GM08714 (cell line): Measurements from ENCODE around the gene HGFAC.

Source experiments
- H3K4me3 ChIP-seq: fragments of 200-500 bp; sonication (Bioruptor generic); 2 replicates; pipeline ENCODE4 v1.5.1; 2014; ENCODE audit warnings: mild to moderate bottlenecking, low read length, inconsistent platforms
- ZNF274 ChIP-seq: IDR thresholded peaks from 2 replicates; pipeline ENCODE4 v1.6.1; 2012; ENCODE audit warnings: mild to moderate bottlenecking, low read depth, low read length

Gene HGFAC

GRCh38 chr4:3427706-3428446 lies 13.9 kb upstream of the HGFAC start:
- no peak for TF ChIP-seq ZNF274
- H3K4me3 ChIP-seq = no peak overlapping the region

- H3K4me3 ChIP-seq = no peak overlapping the region
- no peak for TF ChIP-seq ZNF274
These were observed 12.1 kb upstream of the HGFAC start for GRCh38 chr4:3429651-3430050.

- TF ChIP-seq ZNF274 = no peak
- no peak overlapping the region for H3K4me3 ChIP-seq
These were observed 11.2 kb upstream of the HGFAC start for GRCh38 chr4:3430524-3430923.

GRCh38 chr4:3431446-3431993 lies 10.2 kb upstream of the HGFAC start:
- H3K4me3 ChIP-seq = no peak overlapping the region
- TF ChIP-seq ZNF274 = no peak

GRCh38 chr4:3432381-3432790 lies 9.4 kb upstream of the HGFAC start:
- no peak overlapping the region for H3K4me3 ChIP-seq
- TF ChIP-seq ZNF274 = no peak

- no peak overlapping the region for H3K4me3 ChIP-seq
- TF ChIP-seq ZNF274 = no peak
These were observed 8.5 kb upstream of the HGFAC start for GRCh38 chr4:3433138-3433869.

- no peak for TF ChIP-seq ZNF274
- H3K4me3 ChIP-seq = no peak overlapping the region
These were observed 6.7 kb upstream of the HGFAC start for GRCh38 chr4:3434881-3435685.

DNA sequence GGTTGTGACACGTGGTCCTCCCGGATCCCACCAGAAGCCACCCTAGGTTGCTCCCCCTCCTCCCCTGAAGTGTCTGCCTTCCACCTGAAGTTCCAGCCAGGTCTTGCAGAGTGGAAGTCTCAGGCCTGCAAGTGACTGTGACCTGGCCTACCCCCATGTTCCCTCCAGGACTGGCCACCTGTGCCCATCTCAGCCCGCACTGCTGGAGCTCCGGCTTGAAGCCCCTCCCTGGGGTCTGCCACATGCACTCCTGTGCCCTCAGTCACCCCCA lies 6.1 kb upstream of the HGFAC start:
- no peak overlapping the region for H3K4me3 ChIP-seq
- TF ChIP-seq ZNF274 = no peak

DNA sequence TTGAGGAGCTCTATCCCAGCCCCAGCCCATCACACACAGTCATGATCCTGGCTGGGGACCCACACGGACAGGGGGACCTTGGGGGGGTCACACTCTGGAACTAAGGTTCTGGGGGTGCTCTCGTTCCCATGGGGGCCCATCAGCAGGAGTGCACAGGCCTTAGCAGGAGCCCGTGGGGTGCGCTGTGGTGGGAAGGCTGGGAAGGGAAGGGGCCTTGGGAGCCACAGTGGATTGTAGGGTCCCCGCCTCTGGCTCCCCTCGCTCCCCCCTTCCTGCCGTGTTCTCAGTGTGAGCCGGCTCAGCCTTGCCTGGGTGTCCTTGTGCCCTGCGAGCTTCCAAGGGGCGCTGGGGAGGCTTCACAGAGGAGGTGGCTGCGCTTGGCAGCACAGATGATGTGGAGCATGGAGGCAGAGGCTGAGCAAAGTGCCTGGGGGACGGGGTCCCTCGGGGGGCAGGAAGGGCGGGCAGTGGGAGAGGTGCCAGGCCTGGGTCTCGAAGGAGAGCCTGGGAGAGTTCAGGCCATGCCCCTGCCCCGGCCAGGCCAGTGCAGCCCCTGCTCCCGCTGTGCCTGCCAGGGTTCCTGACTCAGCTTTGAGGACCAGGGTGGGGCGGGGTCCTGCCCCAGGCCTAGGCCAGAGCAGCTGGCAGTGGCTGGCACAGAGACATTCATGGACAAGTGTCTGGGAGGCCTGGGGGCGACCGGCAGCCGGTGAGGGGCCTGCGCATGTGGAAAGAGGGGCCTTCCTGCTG lies 5.5 kb upstream of the HGFAC start:
- no peak for TF ChIP-seq ZNF274
- no peak overlapping the region for H3K4me3 ChIP-seq

DNA sequence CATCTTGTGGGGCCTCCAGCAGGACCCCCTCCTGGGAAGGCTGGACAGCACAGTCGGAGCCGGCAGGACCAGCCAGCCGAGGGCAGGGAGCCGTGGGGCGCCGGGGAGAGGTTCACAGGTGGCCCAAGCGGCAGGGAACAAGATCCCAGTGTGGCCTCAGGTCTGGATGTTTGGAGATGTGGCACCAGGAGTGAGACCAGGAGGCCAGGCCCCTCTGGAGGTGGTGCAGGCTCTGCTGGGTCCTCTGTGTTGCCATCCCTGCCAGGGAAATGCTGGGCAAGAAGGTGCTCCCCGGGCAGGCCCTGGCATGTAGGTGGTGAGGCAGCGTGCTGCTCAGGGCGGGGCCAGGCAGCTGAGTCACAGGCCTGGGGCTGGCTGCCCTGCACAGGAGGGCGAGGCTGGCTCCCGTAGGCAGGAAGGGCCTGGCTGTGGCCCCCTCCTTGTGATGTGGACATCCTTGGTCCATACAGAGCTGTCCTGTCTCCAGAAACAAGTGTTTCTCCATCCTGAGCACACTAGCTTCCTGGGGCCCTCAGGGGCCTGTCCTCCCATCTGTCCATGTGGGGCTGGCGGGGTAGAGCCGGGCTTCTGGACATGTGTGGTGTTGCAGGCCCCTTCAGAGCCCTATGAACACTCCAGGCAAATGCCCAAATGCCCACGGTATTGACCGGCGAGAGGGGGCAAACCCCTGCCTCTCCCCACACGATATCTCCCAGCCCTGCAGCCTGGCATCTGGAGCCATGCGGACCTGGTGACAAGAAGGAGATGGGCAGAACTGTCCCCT lies 4.8 kb upstream of the HGFAC start:
- TF ChIP-seq ZNF274 = no peak
- H3K4me3 ChIP-seq = no peak overlapping the region

- no peak for TF ChIP-seq ZNF274
- H3K4me3 ChIP-seq = no peak overlapping the region
These were observed 4.2 kb upstream of the HGFAC start for GRCh38 chr4:3437582-3437936.

- no peak overlapping the region for H3K4me3 ChIP-seq
- TF ChIP-seq ZNF274 = no peak
These were observed 3.5 kb upstream of the HGFAC start for GRCh38 chr4:3437998-3438846.

- TF ChIP-seq ZNF274 = no peak
- no peak overlapping the region for H3K4me3 ChIP-seq
These were observed 3.0 kb upstream of the HGFAC start for GRCh38 chr4:3438847-3439180.
